NCI-H2107 treated with DMSO at 0.1 percent for 48 hours (cell line): ENCODE data around the gene SULF2.
"Not testable (repeated sequence)": the region's sequence is repeated elsewhere in the genome, so short reads cannot be mapped to it uniquely, and the experiment has no call there.

Experiments
- DNase-seq: peaks from one replicate; lab custom pipeline; 2025; ENCODE audit not compliant: unreplicated experiment; lab: John Stamatoyannopoulos, UW

The SULF2 gene

GRCh38 chr20:47785311-47785853 is at the start of gene SULF2:
TSS of gene SULF2 (minus strand) at chr20:47785481. CDS start at chr20:47757363, 28,118 bp downstream.
- DNase-seq, result no peak

DNA sequence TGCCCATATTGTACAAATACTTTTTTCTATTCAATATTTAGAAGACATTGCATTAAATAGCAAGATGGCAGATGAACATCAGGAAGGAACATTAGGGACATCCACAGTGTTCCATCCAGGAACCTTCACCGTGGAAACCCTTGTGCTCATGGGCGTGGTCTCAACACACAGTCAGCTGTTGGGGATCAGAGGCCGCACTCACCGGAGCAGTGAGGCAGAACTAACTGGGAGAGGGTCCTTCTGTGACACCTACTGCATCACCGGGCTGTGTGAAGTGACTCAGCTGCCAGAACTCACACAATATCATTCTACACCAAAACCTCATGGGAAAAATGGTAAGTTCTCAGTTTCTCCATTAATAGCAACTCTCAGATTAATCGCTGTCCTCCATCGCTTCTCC is 46.4 kb upstream of the SULF2 start:
- not testable (repeated sequence) for DNase-seq

GRCh38 chr20:47826716-47827115 is 41.4 kb upstream of the SULF2 start:
- DNase-seq, result not testable (repeated sequence)

DNA sequence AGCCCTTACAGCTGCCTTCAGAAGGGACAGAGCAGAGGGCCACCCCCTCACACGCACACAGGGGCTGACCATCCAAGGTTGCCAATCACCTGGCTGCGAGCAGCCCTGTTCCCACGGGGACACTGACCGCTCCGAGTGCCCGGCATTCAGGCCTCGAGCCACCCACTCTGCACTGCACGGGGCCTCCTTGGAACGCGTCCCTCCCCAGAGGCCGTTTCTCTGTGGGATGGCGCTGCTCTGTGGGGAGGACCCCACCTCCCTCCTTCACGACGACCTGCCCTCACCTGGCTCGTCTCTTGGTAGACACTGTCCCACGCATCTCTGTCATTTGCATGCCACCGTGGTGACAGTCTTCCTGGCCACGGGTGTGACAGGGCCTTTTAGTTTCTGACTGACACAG is 40.7 kb upstream of the SULF2 start:
- not testable (repeated sequence) for DNase-seq

DNA sequence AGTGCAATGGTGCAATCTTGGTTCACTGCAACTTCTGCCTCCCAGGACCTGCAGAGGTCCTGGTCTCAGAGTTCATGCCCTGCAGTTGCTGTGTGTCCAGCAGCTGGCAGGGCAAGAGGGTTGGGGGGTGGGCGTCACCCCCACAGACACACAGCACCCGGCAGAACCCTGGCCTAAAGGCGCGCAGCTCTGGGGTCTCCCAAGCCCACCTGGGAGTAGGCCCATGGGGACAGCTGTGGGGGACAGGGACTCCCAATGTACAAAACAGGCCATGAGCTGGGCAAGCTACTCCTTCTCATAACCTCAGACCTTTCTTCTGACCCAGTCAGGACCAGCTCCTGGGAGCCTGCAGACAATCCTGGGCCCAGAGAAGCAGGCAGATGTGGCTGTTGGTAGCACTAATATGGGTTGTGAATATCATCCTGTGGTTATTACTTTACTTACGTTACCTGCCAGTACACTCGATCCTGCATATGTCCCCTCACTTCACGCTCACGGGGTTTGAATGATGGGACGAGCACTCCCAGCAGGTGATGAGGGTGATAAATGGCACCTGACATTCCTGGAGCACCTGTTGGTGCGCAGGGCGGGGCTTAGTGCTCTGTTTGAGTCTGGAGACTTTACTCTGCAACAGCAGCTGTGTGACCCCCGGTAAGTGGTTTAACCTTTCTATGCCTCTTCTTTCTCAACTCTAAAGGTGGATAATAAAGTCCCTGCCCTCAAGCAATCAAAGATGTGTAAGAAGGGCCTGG is 39.9 kb upstream of the SULF2 start:
- DNase-seq, result no peak

- DNase-seq, result not testable (repeated sequence)
Measured at GRCh38 chr20:47823941-47824340, 38.7 kb upstream of the SULF2 start.

DNA sequence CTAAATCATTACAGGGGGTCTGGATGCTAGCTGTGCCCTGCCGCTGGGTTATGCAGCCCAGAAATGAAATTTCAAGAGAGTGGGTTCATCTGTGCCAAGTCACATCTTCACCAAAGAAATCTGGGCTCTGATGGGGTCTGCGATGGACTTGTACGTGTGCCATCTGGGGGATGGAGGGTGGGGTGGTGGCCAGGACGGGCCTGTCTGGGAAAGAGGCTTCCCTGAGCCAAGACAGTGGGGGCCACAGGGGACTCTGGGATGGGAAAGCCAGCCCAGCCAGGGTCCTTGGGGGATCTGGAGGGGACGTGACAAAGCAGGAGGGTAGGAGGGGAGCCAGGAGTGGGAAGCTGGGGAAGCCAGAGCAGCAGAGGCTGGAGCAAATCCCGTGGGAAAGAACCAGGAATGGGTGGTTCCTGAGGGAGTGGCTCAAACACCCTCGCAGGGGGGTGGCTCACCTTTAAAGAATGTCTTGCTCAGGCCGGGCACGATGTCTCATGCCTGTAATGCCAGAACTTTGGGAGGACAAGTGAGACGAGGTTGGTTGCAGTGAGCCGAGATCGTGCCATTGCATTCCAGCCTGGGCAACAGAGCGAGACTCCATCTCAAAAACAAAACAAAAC is 36.3 kb upstream of the SULF2 start:
- no peak for DNase-seq

- no peak for DNase-seq
Measured at GRCh38 chr20:47818996-47819609, 33.8 kb upstream of the SULF2 start.

GRCh38 chr20:47818466-47818865 is 33.2 kb upstream of the SULF2 start:
- DNase-seq, result no peak

- no peak for DNase-seq
Measured at GRCh38 chr20:47818016-47818415, 32.7 kb upstream of the SULF2 start.

GRCh38 chr20:47817573-47817972 is 32.3 kb upstream of the SULF2 start:
- no peak for DNase-seq

GRCh38 chr20:47816487-47817451 is 31.5 kb upstream of the SULF2 start:
- no peak for DNase-seq

DNA sequence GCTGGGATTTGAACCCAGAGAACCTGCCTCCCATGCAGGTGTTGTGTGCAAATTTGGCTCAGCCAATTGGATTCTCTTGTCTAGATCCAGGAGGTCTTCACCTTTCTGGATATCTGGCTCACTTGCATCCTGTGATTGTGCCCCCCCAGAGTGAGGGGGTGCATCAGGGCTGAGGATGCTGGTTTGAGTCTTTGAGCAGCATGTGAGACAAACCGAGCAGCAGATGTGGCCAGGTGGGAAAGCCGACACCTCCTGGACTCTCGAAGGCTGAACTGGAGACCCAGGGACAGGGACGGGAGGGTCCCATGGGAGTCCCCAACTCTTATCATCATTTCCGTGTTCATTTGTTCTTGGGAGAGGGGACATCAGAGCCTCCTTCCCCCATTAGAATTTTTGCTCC is 30.6 kb upstream of the SULF2 start:
- no peak for DNase-seq

DNA sequence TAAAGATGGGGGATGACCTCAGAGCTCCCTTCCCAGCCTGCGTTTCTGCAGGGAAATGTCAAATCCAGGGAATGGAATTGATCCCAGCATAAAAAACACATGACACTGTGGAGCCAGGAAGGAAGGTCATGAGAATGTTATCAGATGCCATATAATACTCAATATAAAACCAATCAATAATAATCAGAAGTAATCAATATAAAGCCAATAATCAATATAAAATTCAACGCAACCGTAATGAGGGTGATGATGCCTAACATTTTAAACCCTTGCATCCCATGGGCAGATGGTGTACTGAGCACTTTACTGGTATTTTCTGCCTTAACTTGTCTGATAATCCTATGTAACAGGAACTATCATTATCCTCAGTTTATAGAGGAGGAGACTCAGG is 30.1 kb upstream of the SULF2 start:
- no peak for DNase-seq

DNA sequence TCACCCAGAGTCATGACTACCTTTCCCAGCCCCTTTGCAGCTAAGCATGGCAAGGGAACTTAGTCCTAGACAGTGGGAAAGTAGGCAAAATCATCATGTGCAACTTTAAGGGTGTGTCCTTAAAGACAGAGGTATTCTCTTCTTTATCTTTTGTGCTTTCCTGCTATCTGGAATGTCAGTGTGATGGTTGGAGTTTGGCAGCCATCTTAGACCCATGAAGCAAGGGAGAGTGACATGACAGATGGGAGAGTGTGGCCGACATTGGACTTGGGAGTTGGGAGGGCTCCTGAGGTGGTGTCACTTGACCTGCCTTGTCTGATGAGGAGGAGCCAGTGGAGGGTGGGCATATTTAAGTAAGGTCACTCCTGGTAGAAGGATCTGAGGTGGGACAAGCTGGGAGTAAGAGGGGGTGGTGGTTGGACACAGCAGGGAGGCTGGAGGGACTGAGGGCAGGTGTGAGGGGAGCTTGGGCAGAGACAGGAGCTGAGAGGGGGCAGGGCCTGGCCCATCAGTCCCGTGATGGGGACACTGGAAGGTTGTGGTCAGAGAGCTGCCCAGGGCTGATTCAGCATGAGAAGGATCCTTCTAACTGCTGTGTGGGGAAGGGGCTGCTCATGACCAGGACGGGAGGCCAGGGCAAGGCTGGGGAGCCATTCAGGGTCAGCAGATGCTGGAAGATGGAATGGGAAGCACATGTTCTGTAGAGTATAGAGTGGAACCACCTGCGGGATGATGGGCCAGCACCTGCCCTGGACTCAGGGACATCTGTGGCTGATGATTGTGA is 29.5 kb upstream of the SULF2 start:
- no peak for DNase-seq

- no peak for DNase-seq
Measured at GRCh38 chr20:47810721-47811347, 25.6 kb upstream of the SULF2 start.

GRCh38 chr20:47810116-47810677 is 24.9 kb upstream of the SULF2 start:
- no peak for DNase-seq

DNA sequence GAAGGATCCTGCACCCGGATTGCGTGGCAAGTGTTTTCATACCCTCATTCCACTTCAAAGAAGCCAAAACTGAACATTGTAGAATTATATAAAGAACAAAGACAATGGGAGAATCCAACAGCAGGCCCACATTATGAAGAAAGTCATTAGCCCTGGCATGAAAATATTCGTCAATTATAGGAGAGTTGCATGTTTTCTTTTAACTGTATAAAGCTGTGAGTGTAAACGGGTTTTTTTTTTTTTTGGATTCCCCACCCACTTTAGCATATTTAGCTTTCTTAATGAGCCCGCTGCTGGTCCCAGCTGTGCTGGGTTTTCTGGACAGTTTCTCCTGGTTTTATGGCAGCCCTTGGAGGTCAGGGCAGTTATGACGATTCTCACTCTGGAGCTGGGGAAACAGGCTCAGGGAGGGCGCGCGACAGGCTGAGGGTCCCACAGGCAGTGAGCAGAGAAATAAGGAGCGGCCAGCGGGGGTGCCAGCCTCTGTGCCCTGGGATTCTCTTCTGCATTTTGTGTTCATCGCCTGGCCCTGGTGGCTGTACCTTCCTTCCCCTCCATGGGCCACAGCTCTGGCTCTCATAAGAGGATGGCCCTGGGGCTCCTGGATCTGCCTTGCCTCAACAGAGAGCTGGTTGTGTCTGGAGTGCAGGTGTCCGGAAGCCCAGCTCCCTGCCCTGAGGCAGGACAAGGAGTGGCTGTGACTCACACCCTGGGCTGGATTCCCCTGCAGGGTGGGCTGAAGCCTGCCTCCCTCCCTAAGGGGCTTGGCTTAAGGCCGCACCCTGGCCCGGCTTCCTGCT is 24.1 kb upstream of the SULF2 start:
- no peak for DNase-seq
